ENCODE measurements around the gene CARF.

CARF gene

GRCh38 chr2:202969404-202969803 lies 57.3 kb downstream of the CARF start (continued):
- peak; percentile 70 for TF ChIP-seq ZNF518A (tag by site-specific recombination; conservative IDR thresholded peaks at IDR 0.05; ENCODE audit: low read depth)
- TF ChIP-seq ZNF140 (tag by site-specific recombination; IDR thresholded peaks at IDR 0.05): peak; percentile 61; the same call in 1 of the 2 replicates
- TF ChIP-seq ZBTB11 (tag by site-specific recombination; conservative IDR thresholded peaks at IDR 0.05; ENCODE audit: low read depth): peak; percentile 57; the same call in 1 of the 2 replicates

GRCh38 chr2:202976809-202977208 lies 64.7 kb downstream of the CARF start:
- POLR2A ChIA-PET: no interaction called here
- Histone ChIP-seq H3K9me3 (ENCODE audit: control insufficient read depth, insufficient read depth, low read depth, low read length) (no peaks in the 10 kb centered on the region), H3K4me3 (ENCODE audit: low read depth, low read length) (no peak overlapping the region), H3K4me1 (ENCODE audit: control insufficient read depth, insufficient read depth, low read length) (no peaks in the 10 kb centered on the region), H3K27ac (ENCODE audit: extremely low read depth, low read depth, low read length) (no peak overlapping the region), H3K36me3 (ENCODE audit: control insufficient read depth in 2 of 2, insufficient read depth in 1 of 2, low read length in 2 of 2) (no peaks in the 10 kb centered on the region)
- TF ChIP-seq YY2 (tag by site-specific recombination; IDR thresholded peaks at IDR 0.05): no peak
- no peak for TF ChIP-seq OSR2 (tag by site-specific recombination; IDR thresholded peaks at IDR 0.05)
- TF ChIP-seq ZBTB8A (tag by site-specific recombination; IDR thresholded peaks at IDR 0.05): no peak
- no peak for TF ChIP-seq ZNF514 (tag by site-specific recombination; IDR thresholded peaks at IDR 0.05)
- TF ChIP-seq HOXC10 (CRISPR knock-in tag; IDR thresholded peaks at IDR 0.05): no peak
- TF ChIP-seq ELK4 (IDR thresholded peaks at IDR 0.05; ENCODE audit: borderline replicate concordance, low read depth, low read length): no peak
- no peak for TF ChIP-seq ZNF362 (tag by site-specific recombination; IDR thresholded peaks at IDR 0.05)
- TF ChIP-seq ZNF202 (tag by site-specific recombination; IDR thresholded peaks at IDR 0.05; ENCODE audit: borderline replicate concordance): no peak
- TF ChIP-seq EGR2 (tag by site-specific recombination; IDR thresholded peaks at IDR 0.05; ENCODE audit: low read depth): no peak
- TF ChIP-seq PRDM1 (tag by site-specific recombination; IDR thresholded peaks at IDR 0.05): no peak
- no peak for TF ChIP-seq ZBTB20 (tag by site-specific recombination; IDR thresholded peaks at IDR 0.05)
- CTCF ChIA-PET: no interaction called here

Data from HEK293 (cell line).